HG03432 (cell line): Measurements from ENCODE around the gene CATSPER4.

Experiments used
- ATAC-seq: cut with Tn5 transposase; IDR thresholded peaks from one replicate; pipeline ENCODE4 v1.9.1; 2021; ENCODE audit warnings: mild to moderate bottlenecking, moderate library complexity; ENCODE audit not compliant: unreplicated experiment

Gene CATSPER4

DNA sequence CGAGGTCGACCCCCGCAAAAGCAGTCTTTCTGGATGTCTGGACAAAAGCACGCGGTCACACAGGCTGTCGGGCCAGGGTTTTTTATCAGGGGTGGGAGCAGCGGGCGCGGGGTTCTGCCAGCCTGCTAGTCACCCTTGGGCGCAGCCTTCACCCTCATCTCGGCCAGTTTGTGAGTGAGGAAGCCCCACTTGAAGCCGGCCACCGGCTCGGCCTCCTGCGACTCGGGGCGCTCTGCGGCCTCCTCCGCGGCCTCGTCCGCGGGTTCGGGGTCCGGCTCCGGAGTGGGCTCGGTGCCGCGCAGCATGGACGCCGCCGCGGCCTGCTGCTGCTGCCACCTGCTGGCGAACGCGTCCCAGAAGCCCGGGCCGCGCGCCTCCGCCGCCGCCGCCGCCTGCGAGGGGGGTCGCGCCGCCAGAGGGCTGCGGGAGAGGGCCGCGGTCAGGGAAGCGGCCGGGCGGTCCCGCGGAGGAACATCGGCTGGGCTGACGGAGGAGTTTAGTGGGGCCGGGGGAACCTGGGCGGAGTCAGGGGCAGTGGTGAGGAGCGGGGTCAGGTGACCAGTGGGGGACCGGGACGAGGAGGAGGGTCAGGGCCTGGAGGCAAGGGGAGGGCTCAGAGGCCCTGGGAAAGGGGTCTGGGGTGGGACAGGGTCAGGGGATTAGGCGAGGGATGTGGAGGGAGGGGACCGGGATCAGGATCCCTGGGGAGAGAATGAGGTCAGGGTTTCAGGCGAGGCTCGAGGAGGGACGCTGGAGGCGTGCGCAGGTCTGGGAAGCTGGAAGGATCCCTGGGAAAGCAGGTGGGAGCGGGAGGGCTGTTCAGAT is 26.2 kb upstream of the CATSPER4 start:
- no peak for ATAC-seq

- ATAC-seq = no peak
Observed at GRCh38 chr1:26164861-26165842, 25.2 kb upstream of the CATSPER4 start.

DNA sequence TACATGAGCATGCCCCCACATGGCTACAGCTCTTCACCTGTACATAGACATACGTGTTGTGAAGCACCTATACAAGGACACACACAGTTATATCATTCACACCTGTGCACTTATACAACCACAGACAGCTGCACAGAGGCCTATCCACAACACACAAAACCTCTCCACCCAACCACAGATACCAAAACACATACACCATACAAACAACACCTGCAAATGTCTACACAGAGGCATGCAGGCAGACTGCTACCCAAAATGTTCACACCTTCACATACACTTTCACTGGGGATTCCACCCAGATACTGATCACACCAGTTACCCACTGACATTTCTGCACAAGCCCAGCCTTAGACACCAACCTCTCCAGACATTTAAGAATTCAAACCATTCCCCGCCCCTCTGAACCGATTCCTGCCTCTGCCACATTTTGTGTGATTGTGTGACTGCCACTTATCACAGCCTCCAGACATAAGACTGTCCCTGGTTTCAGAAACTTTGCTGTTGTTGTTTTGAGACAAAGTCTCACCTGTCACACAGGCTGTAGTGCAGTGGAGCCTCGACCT is 23.6 kb upstream of the CATSPER4 start:
- ATAC-seq = no peak

- no peak for ATAC-seq
Observed at GRCh38 chr1:26168410-26169197, 21.8 kb upstream of the CATSPER4 start, which contains the start of gene C1orf232. Gene C1orf232 (minus strand): TSS chr1:26168963. CDS start chr1:26168499, 464 bp downstream.

DNA sequence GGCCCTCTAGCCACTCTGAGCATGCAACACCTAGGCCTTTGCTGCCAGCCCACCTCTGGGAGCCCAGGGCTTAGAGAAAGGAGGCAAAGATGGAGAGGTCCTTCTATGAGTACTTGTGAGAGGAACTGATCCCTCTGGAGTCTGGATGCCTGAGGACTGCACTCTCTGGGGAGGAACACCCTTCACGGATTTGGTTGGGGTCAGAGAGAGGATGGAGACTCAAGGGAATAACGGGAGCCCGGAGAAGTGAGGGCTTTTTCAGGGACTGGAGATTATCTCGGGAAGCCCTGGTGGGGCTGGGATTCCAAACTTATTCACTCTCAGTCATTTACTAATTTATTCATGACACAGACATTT is 21.2 kb upstream of the CATSPER4 start:
- ATAC-seq = no peak

- peak; percentile 93 for ATAC-seq
Observed at GRCh38 chr1:26169669-26170471, 20.5 kb upstream of the CATSPER4 start, which contains the start of gene ZNF593. Gene ZNF593 (plus strand): TSS chr1:26169908. CDS start chr1:26169984, 76 bp downstream.

DNA sequence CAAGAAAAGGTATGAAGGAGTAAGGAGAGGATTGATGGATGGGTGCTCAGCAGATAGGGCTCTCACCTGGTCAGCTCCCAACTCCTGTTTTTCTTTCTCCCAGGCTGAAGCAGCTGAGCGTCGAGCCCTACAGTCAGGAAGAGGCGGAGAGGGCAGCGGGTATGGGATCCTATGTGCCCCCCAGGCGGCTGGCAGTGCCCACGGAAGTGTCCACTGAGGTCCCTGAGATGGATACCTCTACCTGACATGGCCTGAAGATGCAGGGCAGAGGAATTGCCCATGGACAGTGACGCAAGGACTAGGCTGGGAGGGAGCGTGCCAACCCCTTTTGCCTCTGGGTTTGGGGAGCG is 20.0 kb upstream of the CATSPER4 start:
- no peak for ATAC-seq

GRCh38 chr1:26171084-26172072 is 19.0 kb upstream of the CATSPER4 start, which contains the start of gene ZNF593OS:
Gene ZNF593OS (minus strand): TSS chr1:26171832. CDS start chr1:26171661, 171 bp downstream.
- ATAC-seq = no peak

GRCh38 chr1:26175346-26175745 is 15.1 kb upstream of the CATSPER4 start:
- ATAC-seq = no peak

- no peak for ATAC-seq
Observed at GRCh38 chr1:26177182-26177684, 13.2 kb upstream of the CATSPER4 start, which contains the start of gene CNKSR1. Gene CNKSR1 (plus strand): TSS chr1:26177491. CDS start chr1:26177548, 57 bp downstream.

DNA sequence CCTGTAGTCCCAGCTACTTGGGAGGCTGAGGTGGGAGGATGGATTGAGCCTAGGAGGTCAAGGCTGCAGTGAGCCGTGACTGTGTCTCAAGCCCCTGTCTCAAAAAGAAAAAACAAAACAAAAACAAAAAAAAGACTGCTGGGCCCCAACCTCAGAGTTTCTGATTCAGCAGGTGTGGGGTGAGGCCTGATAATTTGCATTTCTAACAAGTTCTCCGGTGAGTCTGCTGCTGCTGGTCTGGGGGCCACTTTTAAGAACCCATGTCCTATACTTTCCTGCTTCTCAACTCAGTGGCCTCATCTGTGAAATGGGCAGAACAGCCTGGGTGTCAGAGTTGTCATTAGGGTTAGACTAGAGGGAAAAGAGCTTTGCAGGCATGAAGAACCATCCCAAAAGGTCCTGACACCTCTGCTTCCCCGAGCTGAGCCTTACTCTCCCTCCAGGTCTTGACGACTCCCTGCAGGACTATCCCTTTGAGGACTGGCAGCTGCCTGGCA is 10.3 kb upstream of the CATSPER4 start:
- no peak for ATAC-seq

GRCh38 chr1:26181586-26182382 is 8.6 kb upstream of the CATSPER4 start:
- no peak for ATAC-seq

DNA sequence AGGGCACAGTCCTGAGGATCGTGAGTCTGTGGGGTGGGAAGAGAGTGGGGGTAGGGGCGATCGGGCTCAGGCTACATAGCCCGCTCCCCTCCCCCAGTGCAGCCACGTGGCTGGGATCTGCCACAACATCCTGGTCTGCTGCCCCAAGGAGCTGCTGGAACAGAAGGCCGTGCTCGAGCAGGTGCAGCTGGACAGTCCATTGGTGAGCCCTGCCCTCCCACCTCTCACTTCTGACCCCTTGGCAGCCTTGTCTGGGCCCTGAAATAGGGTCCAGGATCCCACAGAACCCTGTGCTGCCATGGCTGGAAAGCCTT is 8.1 kb upstream of the CATSPER4 start:
- no peak for ATAC-seq

DNA sequence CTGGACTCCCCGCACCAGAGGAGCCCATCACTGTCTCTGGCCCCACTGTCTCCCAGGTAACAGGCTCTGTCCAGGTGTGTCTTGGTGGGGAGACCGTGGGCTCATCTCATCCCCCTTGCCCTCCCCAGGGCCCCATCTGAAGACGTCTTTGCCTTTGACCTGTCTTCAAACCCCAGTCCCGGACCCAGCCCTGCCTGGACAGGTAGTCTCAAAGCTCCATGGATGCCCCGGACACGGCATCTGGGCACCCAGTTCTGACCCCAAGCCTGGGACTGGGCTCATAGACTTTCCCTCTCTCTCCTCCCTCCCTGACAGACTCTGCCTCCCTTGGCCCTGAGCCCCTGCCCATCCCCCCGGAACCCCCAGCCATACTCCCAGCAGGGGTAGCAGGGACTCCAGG is 6.3 kb upstream of the CATSPER4 start:
- no peak for ATAC-seq

- ATAC-seq = no peak
Observed at GRCh38 chr1:26184883-26185282, 5.5 kb upstream of the CATSPER4 start.

- no peak for ATAC-seq
Observed at GRCh38 chr1:26187882-26188281, 2.5 kb upstream of the CATSPER4 start.

- ATAC-seq = no peak
Observed at GRCh38 chr1:26188477-26188876, 1.9 kb upstream of the CATSPER4 start.
